ENCODE data around the gene NEMF.

- no peak for TF ChIP-seq GATA3 (IDR thresholded peaks at IDR 0.05; ENCODE audit: low read depth, low read length)
- no peak for TF ChIP-seq GATA2 (IDR thresholded peaks at IDR 0.05; ENCODE audit: low read depth, low read length)
These were observed 24.1 kb upstream of the NEMF start for GRCh38 chr14:49876563-49877127.

Data from SH-SY5Y (cell line).